HTERT RPE-1 (cell line): Measurements from ENCODE around the gene TTYH3.
"Not testable (repeated sequence)": the region's sequence is repeated elsewhere in the genome, so short reads cannot be mapped to it uniquely, and the experiment has no call there.

Experiments used
- in situ Hi-C: fragments of 300-500 bp; cut with MboI; formaldehyde crosslinking; loops from 4 replicates; pipeline ENCODE4 v1.14.3; 2020; ENCODE audit warnings: low sequenced_read_pairs

TTYH3 gene

DNA sequence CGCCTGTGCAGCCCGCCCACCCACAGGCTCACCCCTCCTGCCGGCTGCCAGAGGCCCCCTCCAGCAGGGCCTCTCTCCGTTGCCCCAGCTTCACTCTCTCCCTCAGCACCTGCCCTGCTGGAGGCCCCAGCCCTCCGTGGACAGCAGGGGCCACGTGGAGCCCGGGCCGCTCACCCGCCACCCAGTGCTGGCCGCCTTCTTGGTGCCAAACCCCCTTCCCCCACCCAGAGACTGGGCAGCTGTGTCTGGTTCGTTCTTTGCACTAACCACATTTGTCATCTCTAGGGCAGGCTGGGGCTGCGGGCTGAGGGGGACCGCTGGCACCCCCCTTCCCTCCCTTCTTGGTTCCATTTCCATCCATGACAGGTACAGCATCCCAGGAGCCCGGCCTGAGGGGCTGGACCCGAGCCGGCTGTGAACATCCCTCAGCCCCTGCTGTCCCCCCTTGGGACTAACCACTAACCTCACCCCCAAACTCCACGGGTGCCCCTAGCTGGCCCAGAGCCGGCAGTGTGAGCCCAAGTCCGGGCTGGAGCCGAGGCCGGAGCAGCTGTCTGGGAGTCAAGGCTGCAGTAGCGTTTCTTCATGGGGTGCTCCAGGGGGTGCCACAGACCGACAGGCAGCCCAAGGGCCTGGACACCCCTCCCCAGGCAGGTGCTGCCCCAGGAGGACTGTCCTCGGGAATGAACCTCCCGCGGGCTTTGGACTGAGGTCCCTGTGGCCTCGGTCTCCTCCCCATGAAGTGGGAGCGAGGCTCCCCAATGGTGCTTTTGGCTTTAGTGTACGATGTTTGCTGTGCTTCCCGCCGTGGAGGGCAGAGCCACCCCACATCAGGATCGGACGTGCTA lies 30.7 kb downstream of the TTYH3 start:
- in situ Hi-C loops = no loop called here

DNA sequence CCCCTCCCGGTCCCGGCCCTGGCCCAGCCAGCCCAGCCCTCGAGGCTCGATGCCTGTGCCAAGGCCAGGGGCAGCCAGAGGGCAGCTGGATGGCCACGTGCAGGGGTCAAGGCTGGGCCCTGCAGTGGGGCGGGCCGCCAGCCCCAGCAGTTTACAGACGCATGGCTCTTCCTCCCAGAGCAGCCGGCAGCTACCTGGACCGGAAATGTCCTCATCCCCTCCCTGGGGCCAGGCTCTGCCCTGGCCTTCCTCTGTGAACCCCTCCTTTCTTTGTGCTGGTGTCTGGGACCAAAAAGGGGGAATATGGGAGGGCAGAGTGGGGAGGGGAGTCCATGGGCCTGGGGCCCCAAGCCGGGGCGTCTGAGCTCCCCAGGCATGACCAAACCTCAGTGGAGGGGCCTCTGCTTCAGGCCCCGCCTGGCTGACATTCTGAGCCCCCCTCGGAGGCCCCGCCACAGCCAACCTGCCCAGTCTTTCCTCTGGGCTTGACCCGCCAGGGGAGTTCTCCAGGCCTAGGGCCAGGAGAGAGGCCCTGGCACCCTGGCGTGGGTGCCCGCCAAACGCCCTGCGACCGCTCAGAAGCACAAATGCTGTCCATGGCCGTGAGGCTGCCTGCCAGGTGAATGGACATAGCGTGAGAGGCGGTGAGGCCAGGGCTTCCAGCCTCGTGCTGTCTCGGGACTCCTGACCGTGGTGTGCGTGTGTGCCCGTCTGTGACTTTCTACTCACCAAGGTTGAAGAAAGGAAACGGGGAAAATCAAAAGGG lies 31.5 kb downstream of the TTYH3 start:
- in situ Hi-C loops = no loop called here

DNA sequence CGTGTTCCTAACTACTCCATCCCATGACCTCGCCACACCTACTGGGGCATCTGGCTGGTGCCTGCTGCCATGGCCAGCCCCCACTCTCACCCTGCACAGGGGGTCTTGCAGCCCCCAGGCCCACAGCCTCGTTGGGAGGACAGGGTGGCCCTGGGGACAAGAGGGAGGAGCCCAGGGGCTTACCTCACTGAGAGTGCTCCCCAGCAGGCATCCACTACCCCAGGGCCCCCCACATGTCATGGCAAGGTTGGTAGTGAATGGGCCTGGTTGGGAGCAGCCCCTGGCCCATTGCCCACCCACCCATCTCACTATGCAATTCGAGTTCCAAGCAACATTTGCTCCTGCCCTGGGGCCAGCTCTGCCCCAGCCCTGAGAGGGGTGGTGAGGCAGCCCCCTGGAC lies 32.2 kb downstream of the TTYH3 start:
- in situ Hi-C loops = no loop called here

DNA sequence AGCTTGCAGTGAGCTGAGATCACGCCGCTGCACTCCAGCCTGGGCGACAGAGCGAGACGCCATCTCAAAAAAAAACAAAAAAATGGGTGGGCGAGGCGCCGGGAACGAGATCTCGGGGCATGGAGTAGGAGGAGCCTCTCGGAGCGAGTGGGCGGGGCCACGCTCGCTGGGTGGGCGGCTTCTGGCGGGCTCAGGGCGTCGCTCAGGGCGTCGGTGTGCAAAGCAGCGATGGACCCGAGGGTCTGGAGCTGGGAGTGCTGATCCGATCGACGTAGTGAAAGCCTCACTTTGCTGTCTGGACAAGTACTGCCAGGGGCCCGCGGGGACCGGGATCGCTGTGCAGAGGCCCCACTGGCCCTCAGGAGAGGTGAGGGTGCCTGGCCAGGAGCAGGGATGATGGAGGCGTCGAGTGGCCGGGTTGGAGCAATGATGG lies 33.6 kb downstream of the TTYH3 start:
- in situ Hi-C loops = no loop called here

DNA sequence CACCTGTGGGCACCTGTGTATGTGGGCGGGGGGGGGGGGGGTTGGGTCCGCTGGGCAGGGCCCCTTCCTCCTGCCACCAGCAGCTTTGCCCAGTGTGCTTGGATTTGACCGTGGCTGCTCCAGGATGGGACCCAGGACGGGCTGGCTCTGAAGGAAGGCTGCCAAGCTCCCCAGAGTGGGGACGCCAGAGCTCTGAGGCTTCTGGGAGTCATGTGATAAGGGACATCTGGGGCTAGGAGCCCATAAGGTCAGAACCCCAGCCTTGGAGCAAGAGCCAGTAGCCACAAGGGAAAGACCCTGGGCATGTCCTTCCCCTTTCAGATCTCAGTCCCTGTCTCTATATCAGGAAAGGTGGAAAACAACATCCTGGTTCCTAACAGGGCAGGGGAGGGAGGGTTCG lies 34.4 kb downstream of the TTYH3 start:
- in situ Hi-C loops = no loop called here

DNA sequence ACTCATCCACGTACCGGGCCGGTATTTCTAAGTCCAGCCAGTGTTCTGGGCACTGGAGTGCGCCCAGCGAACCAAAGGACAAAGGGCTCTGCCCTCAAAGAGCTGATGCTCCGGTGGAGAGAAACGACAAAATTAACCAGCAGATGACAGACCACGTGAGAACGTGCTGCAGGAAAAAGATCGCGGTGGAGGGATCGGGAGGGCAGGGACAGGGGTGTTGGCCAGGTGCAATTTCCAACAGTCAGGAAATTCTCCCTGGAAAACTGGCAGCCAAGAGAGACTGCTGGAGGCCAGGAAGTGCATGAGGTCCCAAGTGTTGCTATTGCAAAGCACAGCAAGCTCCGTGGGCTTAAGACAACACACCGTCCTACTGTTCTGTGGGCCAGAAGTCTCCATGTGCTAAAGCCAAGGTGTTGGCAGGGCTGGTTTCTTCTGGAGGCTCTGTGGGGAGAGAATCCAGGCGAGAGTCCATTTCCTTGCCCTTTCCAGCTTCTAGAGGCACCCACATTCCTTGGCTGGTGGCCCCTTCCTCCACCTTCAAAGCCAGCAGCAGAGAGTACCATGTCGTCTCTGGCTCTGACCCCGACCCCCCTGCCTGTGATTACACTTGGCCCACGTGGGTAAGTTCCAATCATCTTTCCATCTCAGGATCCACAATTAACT lies 34.9 kb downstream of the TTYH3 start:
- in situ Hi-C loops = no loop called here

DNA sequence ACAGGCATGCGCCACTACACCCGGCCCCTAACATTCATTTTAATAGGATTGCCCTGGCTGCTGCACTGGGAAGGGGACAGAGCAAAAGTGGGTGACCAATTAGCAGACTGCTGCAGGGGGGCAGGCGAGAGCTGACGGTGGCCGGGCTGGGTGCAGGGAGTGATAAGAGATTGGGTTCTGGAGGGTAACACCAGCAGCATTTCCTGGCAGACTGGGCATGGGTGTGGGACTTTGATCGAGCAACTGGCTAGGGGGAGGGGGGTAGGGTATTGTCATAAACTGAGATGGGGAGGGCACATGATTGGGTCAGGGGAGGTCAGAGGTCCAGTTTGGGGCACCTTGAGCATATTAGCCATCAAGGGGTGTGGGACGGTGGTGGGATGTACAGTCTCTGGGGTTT lies 36.1 kb downstream of the TTYH3 start:
- in situ Hi-C loops = no loop called here

DNA sequence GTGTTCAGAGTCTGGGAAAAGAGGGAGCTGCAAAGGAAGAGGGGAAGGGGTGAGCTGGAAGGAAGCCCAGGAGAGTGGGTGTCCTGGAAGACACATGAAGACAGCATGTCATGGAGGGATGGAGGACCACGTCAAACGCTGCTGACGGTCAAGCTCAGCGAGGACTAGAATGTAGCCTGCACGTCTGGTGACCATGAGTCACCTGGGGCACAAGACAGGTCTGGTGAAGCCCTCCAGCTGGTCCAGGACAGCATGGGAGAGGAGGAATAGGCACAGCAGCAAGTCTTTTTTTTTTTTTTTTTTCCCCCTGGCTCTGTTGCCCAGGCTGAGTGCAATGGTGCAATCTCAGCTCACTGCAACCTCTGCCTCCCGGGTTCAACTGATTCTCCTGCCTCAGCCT lies 36.6 kb downstream of the TTYH3 start:
- in situ Hi-C loops = no loop called here

DNA sequence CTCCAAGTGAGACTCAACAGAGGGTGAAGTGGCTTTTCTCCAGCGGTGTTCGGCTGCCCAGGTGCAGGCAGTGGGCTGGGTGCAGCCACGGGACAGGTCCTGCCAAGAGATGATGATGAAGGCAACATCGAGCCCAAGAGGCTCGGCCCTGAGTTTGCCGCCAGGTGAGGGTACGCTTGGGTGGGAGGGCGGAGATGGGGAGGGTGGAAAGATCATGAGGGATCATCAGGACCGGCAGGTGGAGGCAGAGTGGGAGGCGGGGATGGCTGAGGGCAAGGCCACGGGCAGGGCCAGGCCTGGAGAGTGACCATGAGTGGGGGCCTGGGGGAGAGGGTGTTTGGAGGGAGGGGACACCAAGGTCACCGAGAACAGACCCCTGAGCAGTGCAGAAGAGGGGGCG lies 38.4 kb downstream of the TTYH3 start:
- in situ Hi-C loops = no loop called here

DNA sequence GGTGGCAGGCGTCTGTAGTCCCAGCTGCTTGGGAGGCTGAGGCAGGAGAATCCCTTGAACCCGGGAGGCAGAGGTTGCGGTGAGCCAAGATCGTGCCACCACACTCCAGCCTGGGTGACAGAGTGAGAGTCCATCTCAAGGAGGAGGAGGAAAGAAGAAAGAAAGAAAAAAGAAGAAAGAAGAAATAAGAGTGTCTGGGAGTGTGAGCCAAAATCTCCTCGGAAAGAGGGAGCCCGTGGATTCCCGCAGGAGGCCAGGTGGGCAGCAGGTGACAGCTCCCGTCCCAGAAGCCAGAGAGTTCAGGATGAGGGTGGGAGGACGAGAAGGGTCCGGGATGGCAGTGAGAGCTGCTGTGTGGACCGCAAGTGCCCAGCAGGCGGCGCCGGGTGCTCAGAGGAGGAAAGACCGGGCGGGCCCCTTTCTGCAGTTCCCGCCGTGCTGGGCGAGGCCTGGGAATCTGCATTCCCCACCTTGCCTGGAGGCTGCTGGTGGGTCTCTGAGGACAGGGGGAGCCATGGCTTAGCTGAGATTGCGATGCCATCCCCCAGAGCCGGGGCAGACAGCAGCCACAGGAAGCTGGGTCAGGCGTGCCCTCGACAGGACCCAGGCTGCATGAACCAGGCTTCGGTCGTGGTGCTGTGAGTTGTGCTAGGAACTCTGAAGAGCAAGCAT lies 39.1 kb downstream of the TTYH3 start:
- in situ Hi-C loops = no loop called here

DNA sequence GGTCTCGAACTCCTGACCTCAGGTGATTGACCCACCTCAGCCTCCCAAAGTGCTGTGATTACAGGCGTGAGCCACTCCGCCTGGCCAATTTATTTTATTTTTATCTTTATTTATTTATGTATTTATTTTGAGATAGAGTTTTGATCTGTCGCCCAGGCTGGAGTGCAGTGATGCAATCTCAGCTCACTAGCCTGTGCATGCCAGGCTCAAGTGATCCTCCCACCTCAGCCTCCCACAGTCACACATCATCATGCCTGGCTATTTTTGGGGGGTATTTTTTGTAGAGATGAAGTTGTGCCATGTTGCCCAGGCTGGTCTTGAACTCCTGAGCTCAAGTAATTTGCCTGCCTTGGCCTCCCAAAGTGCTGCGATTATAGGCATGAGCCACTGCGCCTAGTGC lies 41.4 kb downstream of the TTYH3 start:
- in situ Hi-C loops = not testable (repeated sequence)

DNA sequence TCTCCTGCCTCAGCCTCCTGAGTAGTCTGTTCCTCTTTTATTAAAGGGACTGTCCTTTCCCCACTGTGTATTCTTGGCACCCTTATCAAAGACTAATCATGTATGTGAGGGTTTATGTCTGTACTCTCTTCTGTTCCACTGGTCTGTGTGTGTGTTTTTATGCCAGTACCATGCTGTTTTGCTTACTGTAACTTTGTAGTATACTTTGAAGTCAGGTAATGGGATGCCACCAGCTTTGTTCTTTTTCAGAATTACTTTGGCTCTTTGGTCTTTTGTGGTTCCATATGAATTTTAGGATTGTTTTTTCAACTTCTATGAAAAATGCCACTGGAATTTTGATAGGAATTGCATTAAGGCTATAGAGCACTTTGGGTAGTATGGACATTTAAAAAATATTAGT lies 42.1 kb downstream of the TTYH3 start:
- in situ Hi-C loops = no loop called here

DNA sequence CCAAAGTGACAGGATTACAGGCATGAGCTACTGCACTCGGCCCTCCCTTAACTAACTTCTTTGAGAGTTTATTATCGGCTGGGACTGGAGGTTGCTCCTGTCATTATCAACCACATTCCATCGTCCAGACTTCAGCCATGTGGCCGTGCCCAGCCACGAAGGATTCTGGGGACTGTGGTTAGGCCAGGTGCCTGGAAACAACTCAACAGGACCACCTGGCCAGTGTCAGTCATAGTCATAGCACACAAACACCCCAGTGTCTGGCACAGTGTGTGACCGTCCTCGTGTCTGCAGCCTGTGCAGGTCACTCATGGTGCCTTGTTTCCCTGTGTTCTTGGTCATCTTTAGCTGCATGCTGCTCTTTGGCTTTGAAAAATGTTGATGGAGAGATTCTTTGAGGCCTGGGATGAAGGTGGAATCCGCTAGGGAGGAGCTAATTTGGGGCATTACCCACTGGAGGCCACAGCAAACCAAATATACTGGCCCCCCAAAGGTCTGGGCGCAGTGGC lies 43.5 kb downstream of the TTYH3 start:
- in situ Hi-C loops = no loop called here

DNA sequence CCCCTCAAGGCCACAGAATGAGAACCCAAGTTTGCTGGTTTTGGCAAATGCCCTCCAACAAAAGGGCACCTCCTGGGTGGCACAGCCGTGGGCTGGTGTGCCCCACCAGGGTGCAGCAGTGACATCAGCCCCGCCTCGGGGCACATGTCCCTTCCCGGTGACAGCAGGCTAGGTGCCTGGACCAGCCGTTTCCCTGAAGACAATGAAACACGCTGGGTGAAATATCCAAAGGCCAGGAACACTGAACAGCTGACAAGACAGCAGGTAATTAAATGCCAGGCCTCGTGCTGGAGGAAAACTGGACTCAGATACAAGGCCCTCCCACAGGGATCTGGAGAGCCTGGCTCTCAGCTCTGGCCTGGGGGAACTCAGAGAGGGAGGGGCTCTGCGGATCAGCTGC lies 44.8 kb downstream of the TTYH3 start:
- in situ Hi-C loops = not testable (repeated sequence)

DNA sequence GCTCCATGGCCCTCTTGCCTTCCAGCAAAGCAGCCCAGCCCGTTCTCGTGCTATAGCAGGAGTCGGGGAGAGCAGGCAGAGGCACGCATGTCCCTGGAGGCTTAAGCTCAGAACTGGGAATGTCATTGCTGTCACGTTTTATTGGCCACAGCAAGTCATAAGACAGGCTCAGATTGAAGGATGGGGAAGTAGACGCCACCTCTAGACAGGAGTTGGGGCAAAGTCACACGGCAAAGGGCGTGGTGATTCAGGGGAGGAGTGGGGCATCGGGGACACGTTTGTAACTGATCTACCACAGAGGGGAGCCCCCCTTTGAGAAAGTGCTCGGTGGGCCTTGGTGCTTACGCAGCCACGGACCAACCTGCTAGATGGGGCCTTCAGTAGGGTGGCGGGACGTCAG lies 46.7 kb downstream of the TTYH3 start:
- in situ Hi-C loops = not testable (repeated sequence)

DNA sequence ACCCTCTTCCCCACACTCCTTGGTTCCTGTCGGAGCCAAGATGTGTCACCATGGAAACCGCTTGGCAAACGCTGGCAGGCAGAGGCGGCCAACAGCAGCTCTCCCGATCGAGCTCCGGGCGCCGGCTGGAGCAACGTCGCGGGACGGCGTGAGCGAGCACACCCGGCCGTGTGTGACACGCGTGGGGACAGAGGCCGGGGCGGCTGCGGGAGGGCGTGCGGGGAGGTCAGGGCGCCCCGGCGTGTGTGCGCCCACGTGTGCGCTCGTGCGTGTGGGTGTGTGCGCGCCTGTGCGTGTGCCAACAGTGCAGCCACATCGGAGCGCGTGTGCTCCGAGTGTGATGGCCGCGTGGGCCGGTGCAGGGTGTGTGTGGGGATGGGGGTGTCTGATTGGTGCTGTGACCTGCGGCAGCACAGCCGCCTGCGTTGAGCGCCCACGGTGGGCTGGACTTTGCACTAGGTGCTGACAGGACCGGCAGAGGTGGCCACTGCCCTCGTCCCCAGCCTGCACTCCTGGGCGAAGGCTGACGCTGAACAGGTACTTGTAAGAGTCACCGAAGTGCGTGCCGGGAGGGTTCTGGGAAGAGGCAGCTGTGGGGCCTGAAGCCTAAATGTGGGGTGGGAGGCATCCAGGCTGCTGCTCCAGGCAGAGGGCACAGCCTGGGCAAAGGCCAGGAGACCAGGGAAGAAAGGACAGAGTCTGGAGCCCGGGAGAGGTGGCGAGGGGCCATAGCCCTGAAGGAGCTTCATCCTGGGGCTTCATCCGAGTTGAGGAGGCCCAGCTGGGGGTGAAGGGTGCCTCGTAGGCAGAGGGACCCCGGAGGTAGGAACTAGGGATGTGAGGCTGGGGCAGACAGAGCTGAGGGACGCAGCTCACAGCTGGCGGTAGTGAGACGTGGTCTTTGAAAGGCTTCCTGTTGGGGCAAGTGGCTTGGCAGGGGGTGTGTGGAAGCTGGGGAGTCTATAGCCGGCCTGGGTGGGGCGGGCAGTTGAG lies 47.6 kb downstream of the TTYH3 start:
- in situ Hi-C loops = not testable (repeated sequence)

DNA sequence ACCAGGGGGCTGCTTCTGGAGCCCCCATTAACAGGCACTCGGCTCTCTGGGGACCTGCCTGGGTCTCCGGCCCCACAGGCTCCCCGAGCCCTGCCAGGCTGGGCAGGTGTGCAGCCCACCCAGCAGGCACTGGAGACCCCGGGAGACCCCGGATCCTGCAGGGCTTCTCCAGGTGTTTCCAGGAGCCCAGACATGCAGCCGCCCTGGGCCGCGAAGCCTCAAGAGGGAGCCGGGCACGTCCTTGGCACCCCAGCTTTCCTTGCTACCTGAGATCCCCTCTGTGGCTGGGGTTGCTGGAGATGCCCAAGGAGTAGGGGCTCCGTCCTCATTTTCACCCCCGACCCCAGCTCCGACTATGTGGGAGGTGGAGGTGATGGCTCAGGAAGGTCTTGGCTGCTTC lies 48.5 kb downstream of the TTYH3 start:
- in situ Hi-C loops = no loop called here

DNA sequence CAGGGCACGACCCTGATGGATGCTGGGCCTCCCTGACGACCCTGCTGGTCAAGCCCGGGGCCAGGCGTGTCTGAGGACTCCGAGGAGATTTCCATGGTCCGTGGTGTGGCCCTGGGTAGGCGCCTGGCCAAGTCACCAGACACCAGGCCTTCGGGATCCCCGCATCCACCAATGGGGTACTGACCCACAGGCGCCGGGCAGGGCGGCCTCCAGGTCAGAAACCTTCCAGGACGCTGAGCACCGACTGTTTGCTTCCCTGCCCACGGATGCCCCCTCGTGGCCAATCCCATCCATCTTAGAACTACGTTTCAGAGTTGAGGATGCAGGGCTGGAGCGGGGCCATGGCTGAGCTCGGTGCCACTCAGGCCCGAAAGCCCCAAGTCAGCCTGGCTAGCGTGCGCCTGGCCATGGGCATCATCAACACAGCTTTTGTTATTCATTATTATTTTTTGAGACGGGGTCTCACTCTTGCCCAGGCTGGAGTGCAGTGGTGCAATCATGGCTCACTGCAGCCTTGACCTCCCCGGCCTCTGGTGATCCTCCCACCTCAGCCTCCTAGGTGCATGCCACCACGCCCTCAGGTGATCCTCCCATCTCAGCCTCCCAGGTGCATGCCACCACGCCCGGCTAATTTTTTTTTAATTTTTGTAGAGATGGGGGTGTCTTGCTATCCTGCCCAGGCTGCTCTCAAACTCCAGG lies 49.2 kb downstream of the TTYH3 start:
- in situ Hi-C loops = no loop called here
